Vagina (tissue), 2 donors: ENCODE data around the gene SNX33. TPM values are rescaled to one million over a fixed set of nuclear protein-coding genes. Genes with fewer than 3 reads are reported as not detected.

Experiments
- DNase-seq, 2 donors: peaks; one replicate each; pipeline ENCODE4 v3.0.0-alpha.2; 2017; ENCODE audit errors: extremely low spot score in 2 of 2
- H3K27ac ChIP-seq: fragments of 200-600 bp; sonication (generic); one replicate; pipeline ENCODE4 v1.5.1; 2019
- H3K27me3 ChIP-seq: fragments of 200-600 bp; sonication (generic); one replicate; pipeline ENCODE4 v1.5.1; 2019
- H3K36me3 ChIP-seq, 2 donors: fragments of 200-600 bp; sonication (generic); one replicate each; pipeline ENCODE4 v1.5.1; 2017 to 2019
- H3K4me1 ChIP-seq: fragments of 200-600 bp; sonication (generic); one replicate; pipeline ENCODE4 v1.5.1; 2019
- H3K4me3 ChIP-seq, 2 donors: fragments of 200-600 bp; sonication (generic); 1 replicate in 1 of 2; 2 replicates in 1 of 2; pipeline ENCODE4 v1.5.1; 2016 to 2019
- H3K9me3 ChIP-seq: fragments of 200-600 bp; sonication (generic); one replicate; pipeline ENCODE4 v1.5.1; 2019
- POLR2A ChIP-seq, 2 donors: fragments of 450-650 bp; IDR thresholded peaks; one replicate each; pipeline ENCODE4 v1.6.1; 2017; ENCODE audit warnings: antibody characterized with exemption in 2 of 2, mild to moderate bottlenecking in 2 of 2, moderate library complexity in 2 of 2
- POLR2AphosphoS5 ChIP-seq, 2 donors: sonication (generic); formaldehyde crosslinking; IDR thresholded peaks; one replicate each; pipeline ENCODE4 v1.9.0; 2017; ENCODE audit warnings: antibody characterized with exemption in 2 of 2, mild to moderate bottlenecking in 2 of 2, low read depth in 1 of 2; ENCODE audit not compliant: insufficient read depth in 1 of 2
- intact Hi-C: fragments of 100-400 bp; cut with DNase I; formaldehyde crosslinking; loops from one replicate; pipeline ENCODE4 v1.15.1; 2023
- total RNA-seq: library from RNA; depleted of rRNA; stranded (reverse); fragments of >200 nt; gene quantifications from one replicate; pipeline ENCODE4 v1.2.3, GENCODE V29; 2016
- TF ChIP-seq, protein P1 (sequence below), 3 experiments: fragments of 450-650 bp in 2 of 3; fragments of 200-600 bp in 1 of 3; sonication (generic) in 1 of 3; IDR thresholded peaks; one replicate each; pipeline ENCODE4 v1.5.1; 2017 to 2019; ENCODE audit warnings: antibody characterized with exemption in 3 of 3, mild to moderate bottlenecking in 2 of 3, moderate library complexity in 2 of 3

SNX33 gene
- total RNA-seq, 1 donor from 2014 or later, result 23.6 TPM

- no peaks in the 10 kb centered on the region for H3K9me3 ChIP-seq
- peak overlapping the region; percentile 84 for H3K27ac ChIP-seq
- peaks cover 0 to 4% of the 10 kb centered on the region in 2 donors for H3K36me3 ChIP-seq
- no peak for DNase-seq
- intact Hi-C loops, result no loop called here
- no peak overlapping the region for H3K4me3 ChIP-seq
- H3K27me3 ChIP-seq, result no peaks in the 10 kb centered on the region
- peaks cover 84% of the 10 kb centered on the region for H3K4me1 ChIP-seq
- TF ChIP-seq POLR2A (IDR thresholded peaks at IDR 0.05) (no peak), POLR2AphosphoS5 (IDR thresholded peaks at IDR 0.05; ENCODE audit: insufficient read depth in 1 of 2, low read depth in 1 of 2) (peak in 1 of 2 donors; percentile 78)
Observed at GRCh38 chr15:75673426-75674235, 25.9 kb downstream of the SNX33 start.

GRCh38 chr15:75674366-75674765 is 26.7 kb downstream of the SNX33 start:
- Histone ChIP-seq H3K27ac (peak overlapping the region; percentile 84), H3K4me1 (peaks cover 77% of the 10 kb centered on the region), H3K27me3 (no peaks in the 10 kb centered on the region), H3K4me3 (no peak overlapping the region), H3K36me3 (peaks cover 0 to 4% of the 10 kb centered on the region in 2 donors), H3K9me3 (no peaks in the 10 kb centered on the region)
- intact Hi-C loops, result no loop called here
- DNase-seq, result no peak
- TF ChIP-seq POLR2A (IDR thresholded peaks at IDR 0.05) (no peak), POLR2AphosphoS5 (IDR thresholded peaks at IDR 0.05; ENCODE audit: insufficient read depth in 1 of 2, low read depth in 1 of 2) (no peak)
- TF ChIP-seq, protein P1, sequence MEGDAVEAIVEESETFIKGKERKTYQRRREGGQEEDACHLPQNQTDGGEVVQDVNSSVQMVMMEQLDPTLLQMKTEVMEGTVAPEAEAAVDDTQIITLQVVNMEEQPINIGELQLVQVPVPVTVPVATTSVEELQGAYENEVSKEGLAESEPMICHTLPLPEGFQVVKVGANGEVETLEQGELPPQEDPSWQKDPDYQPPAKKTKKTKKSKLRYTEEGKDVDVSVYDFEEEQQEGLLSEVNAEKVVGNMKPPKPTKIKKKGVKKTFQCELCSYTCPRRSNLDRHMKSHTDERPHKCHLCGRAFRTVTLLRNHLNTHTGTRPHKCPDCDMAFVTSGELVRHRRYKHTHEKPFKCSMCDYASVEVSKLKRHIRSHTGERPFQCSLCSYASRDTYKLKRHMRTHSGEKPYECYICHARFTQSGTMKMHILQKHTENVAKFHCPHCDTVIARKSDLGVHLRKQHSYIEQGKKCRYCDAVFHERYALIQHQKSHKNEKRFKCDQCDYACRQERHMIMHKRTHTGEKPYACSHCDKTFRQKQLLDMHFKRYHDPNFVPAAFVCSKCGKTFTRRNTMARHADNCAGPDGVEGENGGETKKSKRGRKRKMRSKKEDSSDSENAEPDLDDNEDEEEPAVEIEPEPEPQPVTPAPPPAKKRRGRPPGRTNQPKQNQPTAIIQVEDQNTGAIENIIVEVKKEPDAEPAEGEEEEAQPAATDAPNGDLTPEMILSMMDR (IDR thresholded peaks at IDR 0.05), result no peak

DNA sequence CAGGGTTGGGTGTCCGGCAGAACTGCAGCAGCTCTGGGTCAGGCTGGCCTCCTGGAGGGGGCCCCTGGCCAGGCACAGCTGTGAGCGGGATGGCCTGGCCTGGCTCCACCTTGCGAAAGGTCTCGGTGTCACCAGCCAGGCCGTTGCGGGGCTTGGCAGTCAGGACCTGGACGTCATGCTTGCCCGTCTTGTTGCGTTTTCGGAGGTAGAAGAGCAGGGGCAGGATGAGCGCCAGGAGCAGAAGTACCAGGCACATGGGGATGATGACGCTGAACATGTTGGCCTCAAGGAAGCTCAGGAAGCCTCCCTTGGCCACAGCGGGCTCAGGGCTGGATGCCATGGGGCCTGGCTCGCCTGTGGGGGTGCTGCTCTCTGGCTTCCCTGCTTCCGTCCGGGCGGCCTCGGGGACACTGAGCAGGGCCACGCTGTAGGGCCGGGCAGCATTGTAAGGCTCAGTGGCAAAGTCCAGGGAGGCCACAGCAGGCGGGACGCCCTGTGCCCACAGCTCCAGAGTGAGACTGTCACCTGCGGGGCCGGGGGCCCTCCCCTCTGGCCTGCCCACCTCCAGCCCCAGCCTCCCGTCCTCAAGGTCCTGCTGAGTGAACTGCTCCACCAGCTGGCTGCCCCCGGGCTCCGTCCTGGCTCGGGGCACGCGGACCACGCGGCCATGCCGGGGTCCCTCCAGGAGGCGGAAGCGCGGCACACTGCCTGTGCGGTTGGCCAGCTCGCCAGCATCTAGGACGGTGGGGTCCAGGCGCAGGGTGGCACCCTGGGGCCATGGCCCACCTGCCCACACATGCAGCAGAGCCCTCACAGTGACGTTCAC is 28.1 kb downstream of the SNX33 start:
- peak in 1 of 2 donors; percentile 74 for TF ChIP-seq POLR2AphosphoS5 (IDR thresholded peaks at IDR 0.05; ENCODE audit: insufficient read depth in 1 of 2, low read depth in 1 of 2)
- TF ChIP-seq, protein P1 (IDR thresholded peaks at IDR 0.05), result no peak
- peak overlapping the region; percentile 84 for H3K27ac ChIP-seq
- no peak for DNase-seq
- peaks cover 65% of the 10 kb centered on the region for H3K4me1 ChIP-seq
- H3K9me3 ChIP-seq, result no peaks in the 10 kb centered on the region
- no peak overlapping the region for H3K4me3 ChIP-seq
- H3K36me3 ChIP-seq, result peaks cover 0 to 4% of the 10 kb centered on the region in 2 donors
- no peaks in the 10 kb centered on the region for H3K27me3 ChIP-seq
- intact Hi-C loops, result loop anchor here (5.0 kb wide), 1 partner anchor 38 kb away; no protein-coding TSS in a partner anchor

DNA sequence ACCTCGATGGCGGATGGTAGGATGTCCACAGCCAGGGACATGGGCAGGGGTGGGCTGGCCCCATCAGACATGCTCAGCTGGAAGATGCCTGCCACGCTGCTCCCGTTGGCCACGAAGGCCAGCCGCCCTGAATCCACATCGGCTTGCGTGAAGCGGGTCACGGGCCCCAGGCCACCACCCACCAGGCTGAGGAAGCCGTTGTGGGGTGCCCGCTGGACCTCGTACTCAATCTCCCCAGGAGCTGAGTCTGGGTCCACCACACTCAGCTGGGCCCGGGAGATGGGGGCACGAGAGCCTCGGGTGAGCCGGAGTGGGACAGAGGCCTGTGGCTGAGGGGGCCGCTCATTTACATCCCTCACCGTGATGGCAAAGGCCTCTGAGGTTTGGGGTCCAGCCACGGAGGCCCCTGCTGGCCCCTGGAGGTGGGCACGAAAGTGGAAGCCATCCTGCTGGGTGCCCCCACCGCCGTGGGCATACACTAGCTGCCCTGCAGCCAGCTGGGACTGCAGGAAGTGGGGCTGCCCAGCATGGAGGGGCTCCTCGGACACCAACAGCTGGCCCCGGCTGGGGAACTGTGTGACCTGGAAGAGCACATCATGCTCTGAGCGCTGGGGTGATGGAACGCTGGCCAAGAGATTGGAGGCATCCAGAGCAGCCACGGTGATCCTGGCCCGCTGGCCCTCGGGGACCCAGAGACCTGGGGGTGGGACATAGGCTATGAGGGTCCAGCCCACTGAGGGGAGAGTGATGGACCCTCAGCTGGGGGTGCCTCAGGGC is 29.2 kb downstream of the SNX33 start:
- no peak overlapping the region for H3K27ac ChIP-seq

More for the DNA sequence above, 29.2 kb downstream of the SNX33 start:
- TF ChIP-seq POLR2A (IDR thresholded peaks at IDR 0.05) (no peak), POLR2AphosphoS5 (IDR thresholded peaks at IDR 0.05; ENCODE audit: insufficient read depth in 1 of 2, low read depth in 1 of 2) (no peak)
- TF ChIP-seq, protein P1 (IDR thresholded peaks at IDR 0.05), result no peak
- intact Hi-C loops, result loop anchor here (5.0 kb wide), 1 partner anchor 40 kb away; no protein-coding TSS in a partner anchor
- H3K27me3 ChIP-seq, result no peaks in the 10 kb centered on the region
- DNase-seq, result no peak
- peaks cover 56% of the 10 kb centered on the region for H3K4me1 ChIP-seq
- peaks cover 0 to 4% of the 10 kb centered on the region in 2 donors for H3K36me3 ChIP-seq
- no peak overlapping the region for H3K4me3 ChIP-seq
- H3K9me3 ChIP-seq, result no peaks in the 10 kb centered on the region
